ENCODE measurements around the gene HIF3A.

Gene HIF3A

DNA sequence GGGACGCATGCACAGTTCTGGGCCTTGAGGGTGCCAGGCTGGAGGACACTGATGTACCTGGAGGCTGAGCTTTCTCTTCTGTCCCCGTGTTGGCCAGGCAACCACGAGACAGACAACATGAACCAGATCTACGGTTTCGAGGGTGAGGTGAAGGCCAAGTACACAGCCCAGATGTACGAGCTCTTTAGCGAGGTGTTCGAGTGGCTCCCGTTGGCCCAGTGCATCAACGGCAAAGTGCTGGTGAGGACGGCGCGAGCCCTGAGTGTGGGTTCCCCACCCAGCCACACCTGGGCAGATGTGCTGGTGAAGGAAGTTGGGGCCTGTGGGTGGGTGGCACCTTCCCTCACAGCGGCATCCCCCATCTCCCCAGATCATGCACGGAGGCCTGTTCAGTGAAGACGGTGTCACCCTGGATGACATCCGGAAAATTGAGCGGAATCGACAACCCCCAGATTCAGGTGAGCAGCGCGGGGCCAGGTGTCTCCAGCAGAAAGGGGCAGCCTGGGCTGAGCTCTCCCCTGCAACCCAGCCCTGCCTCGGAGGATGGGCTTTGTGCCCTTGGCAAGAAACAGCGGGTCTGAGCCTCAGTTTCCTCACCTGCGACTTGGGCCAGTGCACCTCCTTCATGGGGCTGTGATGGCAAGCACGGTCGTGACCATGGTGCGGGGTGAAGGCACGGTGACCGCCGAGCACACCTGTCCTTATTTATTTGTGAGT is 90.3 kb downstream of the HIF3A start:
- DNase-seq = no peak

DNA sequence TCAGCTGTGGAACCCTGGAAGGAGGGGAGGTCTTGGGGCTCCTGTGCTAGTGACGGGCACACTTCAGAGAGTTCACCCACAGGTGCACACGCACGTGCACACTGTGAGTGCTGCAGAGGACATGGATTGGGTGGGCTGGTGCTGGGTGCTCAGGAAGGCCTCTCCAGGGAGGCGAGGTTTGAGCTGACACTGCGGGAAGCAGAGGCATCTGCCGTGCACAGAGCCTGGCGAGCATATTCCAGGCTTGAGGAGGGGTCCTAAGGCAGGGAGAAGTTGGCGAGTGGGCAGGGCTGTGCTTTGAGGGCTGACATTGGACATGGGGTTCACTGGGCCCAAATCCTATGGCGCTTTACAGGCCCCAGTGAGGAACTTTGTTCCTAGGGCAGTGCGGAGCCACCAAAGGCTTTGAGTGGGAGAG is 90.9 kb downstream of the HIF3A start:
- no peak for DNase-seq

DNA sequence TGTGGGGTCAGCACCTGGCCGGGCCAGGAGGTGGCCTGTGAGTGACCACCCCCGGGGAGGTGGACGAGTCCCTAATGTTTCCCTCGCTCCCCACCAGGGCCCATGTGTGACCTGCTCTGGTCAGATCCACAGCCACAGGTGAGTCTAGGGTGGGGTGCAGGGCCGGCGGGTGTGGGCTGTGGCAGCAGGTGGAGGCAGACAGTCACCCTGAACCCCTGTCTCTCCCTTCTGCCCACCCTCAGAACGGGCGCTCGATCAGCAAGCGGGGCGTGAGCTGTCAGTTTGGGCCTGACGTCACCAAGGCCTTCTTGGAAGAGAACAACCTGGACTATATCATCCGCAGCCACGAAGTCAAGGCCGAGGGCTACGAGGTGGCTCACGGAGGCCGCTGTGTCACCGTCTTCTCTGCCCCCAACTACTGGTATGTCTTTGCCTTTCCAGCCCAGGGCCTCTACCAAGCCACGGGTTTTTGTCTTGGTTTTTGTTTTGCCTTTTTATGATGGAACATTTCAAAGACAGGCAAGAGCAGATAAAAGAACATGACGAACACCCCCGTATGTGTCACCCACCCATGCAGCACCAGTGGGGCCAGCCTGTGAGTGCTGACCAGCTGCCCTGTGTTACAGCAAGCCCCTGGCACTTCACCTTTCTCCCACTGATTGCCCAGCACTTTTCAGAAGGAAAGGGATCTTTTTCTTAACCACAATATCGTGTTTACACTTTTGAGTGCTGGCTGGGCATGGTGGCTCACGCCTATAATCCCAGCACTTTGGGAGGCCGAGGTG is 91.7 kb downstream of the HIF3A start:
- DNase-seq = no peak

DNA sequence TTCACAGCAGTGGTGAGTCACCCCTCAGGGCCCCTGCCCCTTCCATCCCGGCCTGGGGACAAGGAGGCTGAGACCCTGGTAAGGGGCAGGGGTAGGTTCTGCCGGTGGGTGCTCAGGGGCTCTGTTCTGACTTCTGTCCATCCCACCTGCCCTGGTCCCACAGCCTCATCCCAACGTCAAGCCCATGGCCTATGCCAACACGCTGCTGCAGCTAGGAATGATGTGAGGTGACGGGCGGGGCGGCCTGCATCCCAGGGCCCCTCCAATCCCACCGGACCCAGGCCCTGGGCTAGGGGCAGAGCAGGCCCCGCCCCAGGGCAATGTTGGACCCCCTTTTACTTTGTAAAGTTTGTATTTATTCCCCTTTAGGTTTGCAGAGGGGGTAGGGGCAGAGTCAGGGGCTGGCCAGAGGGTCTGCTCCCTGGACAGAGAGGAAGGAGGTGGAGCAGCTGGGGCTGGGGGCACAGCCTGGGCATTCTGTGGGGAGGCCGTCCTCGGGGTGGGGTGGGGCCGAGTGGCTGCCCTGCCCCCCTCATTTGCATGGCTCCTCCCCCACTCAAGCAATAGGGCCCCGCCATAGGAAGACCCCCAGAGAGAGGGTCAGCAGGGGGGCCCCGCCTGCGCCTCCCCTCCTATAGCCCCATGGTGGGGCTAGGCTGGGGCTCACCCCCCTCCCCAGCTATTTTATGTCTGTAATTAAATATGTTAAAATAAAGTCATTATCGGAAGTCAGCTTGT is 93.4 kb downstream of the HIF3A start:
- no peak for DNase-seq

DNA sequence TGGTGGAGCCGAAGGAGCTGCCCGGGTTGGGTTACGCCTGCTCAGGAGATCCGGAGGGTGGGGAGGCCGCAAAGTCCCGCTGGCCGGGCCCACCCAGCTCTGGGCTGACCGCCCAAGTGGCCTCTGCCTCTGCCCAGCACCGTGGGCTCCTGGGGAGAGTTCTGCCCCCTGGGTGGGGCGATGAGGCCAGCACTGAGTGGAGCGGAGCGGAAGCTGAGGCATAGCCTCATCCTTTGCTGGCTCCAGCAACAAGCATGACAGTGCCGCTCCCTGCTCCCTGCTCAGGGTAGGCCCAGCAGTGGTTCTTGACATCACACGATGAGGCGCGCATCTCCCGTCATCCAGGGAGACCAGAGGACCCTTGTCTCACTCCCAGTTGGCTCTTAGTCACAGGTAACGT is 94.0 kb downstream of the HIF3A start:
- DNase-seq = no peak

DNA sequence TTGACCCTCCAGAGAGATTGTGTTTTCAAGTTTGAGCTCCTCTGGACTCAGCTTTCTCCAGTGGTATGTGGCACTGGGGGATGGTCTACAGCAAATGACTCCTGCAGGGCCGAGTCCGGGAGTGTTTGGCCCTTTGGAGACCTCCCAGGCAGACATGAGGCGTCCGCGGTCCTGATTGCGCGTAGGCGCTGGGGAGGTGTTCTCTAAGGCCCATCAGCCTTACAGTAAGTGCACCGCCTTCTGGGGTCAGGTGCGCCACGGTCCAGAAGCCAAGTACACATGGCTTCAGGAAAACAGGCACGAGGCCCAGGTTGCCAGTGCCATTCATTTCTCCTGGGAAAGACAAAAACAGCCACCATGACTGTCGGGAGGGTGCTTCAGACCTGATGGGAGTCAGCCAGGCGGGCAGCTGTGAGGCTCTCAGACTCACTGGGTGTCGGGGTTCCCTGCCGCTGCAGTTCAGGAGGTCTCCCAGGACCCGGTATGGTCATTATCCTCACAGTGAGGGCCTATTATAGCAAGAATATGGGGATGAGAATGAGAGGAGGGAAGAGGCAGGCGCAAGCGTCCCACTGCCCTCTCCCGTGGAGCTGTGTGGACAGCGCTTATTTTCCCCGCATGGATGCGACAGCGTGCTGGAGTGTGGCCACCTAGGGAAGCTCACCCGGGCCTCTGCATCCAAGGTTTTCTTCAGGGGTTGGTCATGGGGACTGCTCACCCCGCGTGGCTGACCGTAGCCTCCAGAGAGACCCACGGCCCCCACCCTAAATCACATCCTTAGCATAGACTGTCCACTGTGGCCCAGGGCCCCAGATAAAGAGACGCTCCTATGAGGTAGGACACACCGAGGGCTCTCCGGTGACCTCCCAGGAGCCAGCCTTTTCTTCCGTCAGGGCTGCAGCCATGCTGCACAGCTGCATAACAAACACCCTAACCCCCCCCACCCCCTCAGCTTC is 94.7 kb downstream of the HIF3A start:
- no peak for DNase-seq

DNA sequence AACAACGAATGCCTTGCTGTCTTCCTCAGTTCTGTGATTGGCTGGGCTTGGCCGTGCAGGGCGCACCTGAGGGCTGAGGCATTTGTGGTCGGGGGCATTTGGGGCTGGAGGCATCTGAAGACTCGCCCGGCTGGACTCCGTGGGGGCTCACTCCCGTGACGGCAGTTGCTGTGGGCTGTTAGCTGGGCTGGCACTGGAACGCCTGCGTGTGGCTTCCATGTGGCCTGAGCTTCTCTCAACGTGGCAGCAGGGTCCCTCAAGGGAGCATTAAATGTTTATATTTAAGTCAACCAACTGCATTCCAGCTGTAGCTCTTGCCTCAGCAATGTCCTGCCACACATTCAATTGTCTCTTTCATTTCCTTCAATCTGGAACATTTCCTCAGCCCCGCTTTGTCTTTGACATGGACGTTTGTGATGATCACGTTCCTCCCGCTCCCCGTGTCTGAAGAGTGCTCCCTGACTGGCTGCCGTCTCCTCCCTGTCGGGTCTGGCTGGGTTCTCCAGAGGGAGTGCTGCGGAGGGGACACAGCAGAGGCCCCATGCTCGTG is 95.5 kb downstream of the HIF3A start:
- no peak for DNase-seq

DNA sequence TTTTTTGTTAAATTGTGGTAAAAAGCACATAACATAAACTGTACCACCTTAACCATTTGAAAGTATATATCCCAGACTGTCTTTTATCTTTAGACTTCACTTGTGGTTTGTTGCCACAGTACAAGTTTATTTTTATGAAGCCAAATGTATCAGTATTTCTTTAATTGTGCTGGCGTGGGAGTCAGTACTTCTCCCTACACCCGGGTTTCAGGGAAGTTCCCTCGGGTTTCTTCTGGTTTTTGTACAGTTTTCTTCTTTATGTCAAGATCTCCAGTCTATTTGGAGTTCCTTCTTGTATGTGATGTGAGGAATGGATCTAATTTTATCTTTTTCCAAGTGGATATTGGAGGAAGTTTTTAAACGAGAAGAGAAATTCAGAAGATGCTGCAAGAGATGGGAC is 96.0 kb downstream of the HIF3A start:
- no peak for DNase-seq
